HL-60 (cell line): Measurements from ENCODE around the gene CAMSAP2.

Experiments used
- GABPA ChIP-seq: IDR thresholded peaks from 2 replicates; pipeline ENCODE4 v1.6.1; 2012; ENCODE audit warnings: low read depth
- POLR2AphosphoS5 ChIP-seq: IDR thresholded peaks from 2 replicates; pipeline ENCODE4 v1.6.1; 2012; ENCODE audit warnings: low read depth
- REST ChIP-seq: IDR thresholded peaks from 2 replicates; pipeline ENCODE4 v1.6.1; 2012; ENCODE audit warnings: low read depth; ENCODE audit not compliant: insufficient replicate concordance
- SPI1 ChIP-seq: IDR thresholded peaks from 2 replicates; pipeline ENCODE4 v1.6.1; 2012; ENCODE audit warnings: low read depth, mild to moderate bottlenecking, borderline replicate concordance
- TF ChIP-seq, protein P1 (sequence below): IDR thresholded peaks from one replicate; pipeline ENCODE4 v1.5.1; 2011; ENCODE audit warnings: low read length, control low read depth, inconsistent platforms; ENCODE audit not compliant: insufficient read depth

- TF ChIP-seq, protein P1, sequence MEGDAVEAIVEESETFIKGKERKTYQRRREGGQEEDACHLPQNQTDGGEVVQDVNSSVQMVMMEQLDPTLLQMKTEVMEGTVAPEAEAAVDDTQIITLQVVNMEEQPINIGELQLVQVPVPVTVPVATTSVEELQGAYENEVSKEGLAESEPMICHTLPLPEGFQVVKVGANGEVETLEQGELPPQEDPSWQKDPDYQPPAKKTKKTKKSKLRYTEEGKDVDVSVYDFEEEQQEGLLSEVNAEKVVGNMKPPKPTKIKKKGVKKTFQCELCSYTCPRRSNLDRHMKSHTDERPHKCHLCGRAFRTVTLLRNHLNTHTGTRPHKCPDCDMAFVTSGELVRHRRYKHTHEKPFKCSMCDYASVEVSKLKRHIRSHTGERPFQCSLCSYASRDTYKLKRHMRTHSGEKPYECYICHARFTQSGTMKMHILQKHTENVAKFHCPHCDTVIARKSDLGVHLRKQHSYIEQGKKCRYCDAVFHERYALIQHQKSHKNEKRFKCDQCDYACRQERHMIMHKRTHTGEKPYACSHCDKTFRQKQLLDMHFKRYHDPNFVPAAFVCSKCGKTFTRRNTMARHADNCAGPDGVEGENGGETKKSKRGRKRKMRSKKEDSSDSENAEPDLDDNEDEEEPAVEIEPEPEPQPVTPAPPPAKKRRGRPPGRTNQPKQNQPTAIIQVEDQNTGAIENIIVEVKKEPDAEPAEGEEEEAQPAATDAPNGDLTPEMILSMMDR: no peak
- no peak for TF ChIP-seq GABPA
- no peak for TF ChIP-seq POLR2AphosphoS5
- TF ChIP-seq REST: no peak
- TF ChIP-seq SPI1: no peak
Observed at GRCh38 chr1:200862713-200863415, 124.2 kb downstream of the CAMSAP2 start.
